Astrocyte (in vitro differentiated cells and primary cell): ENCODE results near the gene AMOTL1.

ENCODE experiments used
- EZH2 ChIP-seq: IDR thresholded peaks from 2 replicates; pipeline ENCODE4 v1.6.1; 2012; ENCODE audit warnings: mild to moderate bottlenecking, low read length, inconsistent platforms; ENCODE audit not compliant: insufficient read depth
- TF ChIP-seq, protein P1 (sequence below): IDR thresholded peaks from 2 replicates; pipeline ENCODE4 v1.5.1; 2011; ENCODE audit warnings: low read depth, mild to moderate bottlenecking, inconsistent platforms, low read length, moderate library complexity; ENCODE audit not compliant: insufficient read depth

DNA sequence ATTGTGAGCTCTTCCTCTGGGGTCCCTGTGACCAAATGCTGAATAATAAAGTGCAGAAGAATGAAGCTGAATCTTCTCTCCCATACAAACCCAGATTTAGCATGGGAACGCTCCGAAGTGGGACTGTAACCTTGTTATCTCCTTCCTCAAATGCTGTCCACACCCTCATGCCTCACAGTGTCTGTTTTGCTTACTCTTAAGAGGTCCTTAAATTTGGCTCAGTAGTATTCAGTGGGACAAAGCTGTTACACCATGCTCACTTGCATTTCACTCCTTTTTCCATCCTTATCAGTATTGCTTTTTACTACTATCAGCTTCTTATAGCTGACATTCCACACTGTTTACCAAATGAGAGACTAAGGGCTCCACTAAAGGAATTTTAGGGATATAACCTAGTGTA is 13.8 kb upstream of the AMOTL1 start:
- TF ChIP-seq, protein P1, sequence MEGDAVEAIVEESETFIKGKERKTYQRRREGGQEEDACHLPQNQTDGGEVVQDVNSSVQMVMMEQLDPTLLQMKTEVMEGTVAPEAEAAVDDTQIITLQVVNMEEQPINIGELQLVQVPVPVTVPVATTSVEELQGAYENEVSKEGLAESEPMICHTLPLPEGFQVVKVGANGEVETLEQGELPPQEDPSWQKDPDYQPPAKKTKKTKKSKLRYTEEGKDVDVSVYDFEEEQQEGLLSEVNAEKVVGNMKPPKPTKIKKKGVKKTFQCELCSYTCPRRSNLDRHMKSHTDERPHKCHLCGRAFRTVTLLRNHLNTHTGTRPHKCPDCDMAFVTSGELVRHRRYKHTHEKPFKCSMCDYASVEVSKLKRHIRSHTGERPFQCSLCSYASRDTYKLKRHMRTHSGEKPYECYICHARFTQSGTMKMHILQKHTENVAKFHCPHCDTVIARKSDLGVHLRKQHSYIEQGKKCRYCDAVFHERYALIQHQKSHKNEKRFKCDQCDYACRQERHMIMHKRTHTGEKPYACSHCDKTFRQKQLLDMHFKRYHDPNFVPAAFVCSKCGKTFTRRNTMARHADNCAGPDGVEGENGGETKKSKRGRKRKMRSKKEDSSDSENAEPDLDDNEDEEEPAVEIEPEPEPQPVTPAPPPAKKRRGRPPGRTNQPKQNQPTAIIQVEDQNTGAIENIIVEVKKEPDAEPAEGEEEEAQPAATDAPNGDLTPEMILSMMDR = no peak
- no peak for TF ChIP-seq EZH2
